Neural progenitor cell (in vitro differentiated cells): ENCODE data around the gene PARVA. TPM values are rescaled to one million over a fixed set of nuclear protein-coding genes. Genes with fewer than 3 reads are reported as not detected.
A peak's percentile ranks its signal among the peaks of the same experiment; 100 is the strongest.

ENCODE experiments used
- DNase-seq: peaks from one replicate; pipeline ENCODE4 v3.0.0-alpha.2; 2016; ENCODE audit warnings: low spot score
- H2AFZ ChIP-seq: fragments of 200-600 bp; sonication (generic); replicated peaks from 2 replicates; pipeline ENCODE4 v1.6.1; 2016; ENCODE audit warnings: antibody characterized with exemption
- H3F3A ChIP-seq: fragments of 200-600 bp; sonication (generic); 2 replicates; pipeline ENCODE4 v1.6.1; 2016; ENCODE audit warnings: antibody characterized with exemption, low read depth
- H3K27ac ChIP-seq: fragments of 200-600 bp; sonication (generic); 2 replicates; pipeline ENCODE4 v1.5.1; 2016; ENCODE audit warnings: mild to moderate bottlenecking
- H3K27me3 ChIP-seq: fragments of 200-600 bp; sonication (generic); 2 replicates; pipeline ENCODE4 v1.6.1; 2016; ENCODE audit warnings: mild to moderate bottlenecking, moderate library complexity
- H3K36me3 ChIP-seq: fragments of 200-600 bp; sonication (generic); 2 replicates; pipeline ENCODE4 v1.5.1; 2016
- H3K4me1 ChIP-seq: fragments of 200-600 bp; sonication (generic); 2 replicates; pipeline ENCODE4 v1.6.1; 2016; ENCODE audit warnings: mixed run types
- H3K4me2 ChIP-seq: fragments of 200-600 bp; sonication (generic); 2 replicates; pipeline ENCODE4 v1.6.1; 2016
- H3K4me3 ChIP-seq: fragments of 200-600 bp; sonication (generic); 2 replicates; pipeline ENCODE4 v1.5.1; 2016
- H3K79me2 ChIP-seq: fragments of 200-600 bp; sonication (generic); 2 replicates; pipeline ENCODE4 v1.6.1; 2016; ENCODE audit warnings: low read depth
- H3K9ac ChIP-seq: fragments of 200-600 bp; sonication (generic); 2 replicates; pipeline ENCODE4 v1.6.1; 2016
- H3K9me3 ChIP-seq: fragments of 200-600 bp; sonication (generic); 2 replicates; pipeline ENCODE4 v1.5.1; 2016; ENCODE audit warnings: low read depth
- H4K20me1 ChIP-seq: fragments of 200-600 bp; sonication (generic); 2 replicates; pipeline ENCODE4 v1.6.1; 2016; ENCODE audit warnings: low read depth
- H3K27ac Mint-ChIP-seq: 3 replicates; pipeline ENCODE4 v1.8.0; 2021; ENCODE audit warnings: mixed read lengths
- H3K27me3 Mint-ChIP-seq: 2 replicates; pipeline ENCODE4 v1.8.0; 2022; ENCODE audit warnings: low read depth, mild to moderate bottlenecking, inconsistent platforms, moderate library complexity, mixed read lengths; ENCODE audit not compliant: insufficient read depth
- H3K36me3 Mint-ChIP-seq: 3 replicates; pipeline ENCODE4 v1.8.0; 2021; ENCODE audit warnings: mixed read lengths
- H3K4me1 Mint-ChIP-seq: 3 replicates; pipeline ENCODE4 v1.8.0; 2021; ENCODE audit warnings: mixed read lengths
- H3K4me3 Mint-ChIP-seq: 3 replicates; pipeline ENCODE4 v1.8.0; 2021; ENCODE audit warnings: mild to moderate bottlenecking, moderate library complexity, mixed read lengths
- H3K9me3 Mint-ChIP-seq: 3 replicates; pipeline ENCODE4 v1.8.0; 2020; ENCODE audit warnings: mixed read lengths
- CTCF ChIP-seq: fragments of 200-600 bp; sonication (generic); IDR thresholded peaks from 2 replicates; pipeline ENCODE4 v1.5.1; 2017; ENCODE audit warnings: antibody characterized with exemption, mild to moderate bottlenecking
- EZH2 ChIP-seq: fragments of 200-600 bp; sonication (generic); IDR thresholded peaks from 2 replicates; pipeline ENCODE4 v1.6.1; 2017; ENCODE audit warnings: antibody characterized with exemption, mild to moderate bottlenecking, moderate library complexity
- EZH2phosphoT487 ChIP-seq: fragments of 200-600 bp; sonication (generic); IDR thresholded peaks from 2 replicates; pipeline ENCODE4 v1.6.1; 2017; ENCODE audit warnings: antibody characterized with exemption
- total RNA-seq: library from RNA; depleted of rRNA; stranded (reverse); fragments of >200 nt; gene quantifications from 2 replicates; pipeline ENCODE4 v1.2.3, GENCODE V29; 2015; ENCODE audit warnings: low replicate concordance

The PARVA gene
- total RNA-seq, 1 donor from 2014 or later, result 15.3 TPM

GRCh38 chr11:12403997-12404350 is 26.6 kb downstream of the PARVA start:
- Histone ChIP-seq H3K4me2 (no peak overlapping the region), H3K4me3 (no peak overlapping the region), H3K27me3 (no peaks in the 10 kb centered on the region), H3F3A (no peaks in the 10 kb centered on the region), H3K9me3 (peaks cover 6% of the 10 kb centered on the region), H2AFZ (no peak overlapping the region), H3K9ac (no peak overlapping the region), H3K36me3 (no peaks in the 10 kb centered on the region), H3K4me1 (no peaks in the 10 kb centered on the region), H4K20me1 (no peaks in the 10 kb centered on the region), H3K27ac (no peak overlapping the region), H3K79me2 (no peaks in the 10 kb centered on the region)
- Mint-ChIP-seq H3K4me3 (no peak overlapping the region), H3K27ac (no peak overlapping the region), H3K4me1 (no peaks in the 10 kb centered on the region), H3K36me3 (peaks cover 2% of the 10 kb centered on the region), H3K27me3 (peaks cover 2% of the 10 kb centered on the region), H3K9me3 (peaks cover 5% of the 10 kb centered on the region)
- TF ChIP-seq CTCF (no peak), EZH2 (no peak), EZH2phosphoT487 (no peak)
- no peak for DNase-seq

- Histone ChIP-seq H2AFZ (no peak overlapping the region), H3K4me1 (no peaks in the 10 kb centered on the region), H3K4me2 (no peak overlapping the region), H3K36me3 (no peaks in the 10 kb centered on the region), H3K27ac (no peak overlapping the region), H3K9ac (no peak overlapping the region), H3K9me3 (peaks cover 6% of the 10 kb centered on the region), H3K4me3 (no peak overlapping the region), H3K79me2 (no peaks in the 10 kb centered on the region), H3F3A (no peaks in the 10 kb centered on the region), H4K20me1 (no peaks in the 10 kb centered on the region), H3K27me3 (no peaks in the 10 kb centered on the region)
- H3K27me3 Mint-ChIP-seq, result peaks cover 2% of the 10 kb centered on the region
- H3K4me1 Mint-ChIP-seq, result no peaks in the 10 kb centered on the region
- no peak for DNase-seq
- H3K36me3 Mint-ChIP-seq, result peaks cover 2% of the 10 kb centered on the region
- TF ChIP-seq CTCF (no peak), EZH2 (no peak), EZH2phosphoT487 (no peak)
- H3K9me3 Mint-ChIP-seq, result peaks cover 5% of the 10 kb centered on the region
- no peak overlapping the region for H3K27ac Mint-ChIP-seq
- no peak overlapping the region for H3K4me3 Mint-ChIP-seq
Measured at GRCh38 chr11:12404436-12404835, 27.1 kb downstream of the PARVA start.

- peaks cover 5% of the 10 kb centered on the region for H3K9me3 Mint-ChIP-seq
- H3K79me2 ChIP-seq, result no peaks in the 10 kb centered on the region
Measured at GRCh38 chr11:12408156-12408770, 30.9 kb downstream of the PARVA start.

More at GRCh38 chr11:12408156-12408770, 30.9 kb downstream of the PARVA start:
- Mint-ChIP-seq H3K4me1 (peaks cover 26% of the 10 kb centered on the region), H3K27ac (peak overlapping the region; percentile 23), H3K4me3 (no peak overlapping the region), H3K27me3 (no peaks in the 10 kb centered on the region), H3K36me3 (peaks cover 2% of the 10 kb centered on the region)
- Histone ChIP-seq H3K36me3 (no peaks in the 10 kb centered on the region), H4K20me1 (no peaks in the 10 kb centered on the region), H2AFZ (no peak overlapping the region), H3K9ac (no peak overlapping the region), H3K4me1 (peaks cover 9% of the 10 kb centered on the region), H3K27me3 (no peaks in the 10 kb centered on the region), H3K4me2 (no peak overlapping the region), H3K27ac (no peak overlapping the region), H3F3A (peaks cover 3% of the 10 kb centered on the region), H3K9me3 (peaks cover 6% of the 10 kb centered on the region), H3K4me3 (no peak overlapping the region)
- TF ChIP-seq CTCF (no peak), EZH2phosphoT487 (no peak), EZH2 (no peak)
- no peak for DNase-seq
